Measurements from ENCODE around the gene ESYT1. TPM values are rescaled to one million over a fixed set of nuclear protein-coding genes. Genes with fewer than 3 reads are reported as not detected.

Gene ESYT1
- total RNA-seq, 4 donors from 2014 or later, result 128 to 234 (median 167) TPM

- H3K27me3 ChIP-seq, result no peaks in the 10 kb centered on the region
- no peaks in the 10 kb centered on the region for H3K9me3 ChIP-seq
- no peak for TF ChIP-seq EP300 (IDR thresholded peaks at IDR 0.05)
- no peak for TF ChIP-seq POLR2A (IDR thresholded peaks at IDR 0.05)
- no peak for TF ChIP-seq CTCF (IDR thresholded peaks at IDR 0.05)
- no peak for TF ChIP-seq POLR2AphosphoS5 (IDR thresholded peaks at IDR 0.05)
- H3K36me3 ChIP-seq, result peaks cover 3 to 28% of the 10 kb centered on the region in 2 donors
- H3K4me3 ChIP-seq, result no peak overlapping the region
- H3K4me1 ChIP-seq, result peaks cover 14 to 84% (median 25%) of the 10 kb centered on the region in 3 donors
- peak overlapping the region in 3 of 4 donors; percentile 59 to 97 (median 95) for H3K27ac ChIP-seq
- 60 to 79% methylated on average over 4 of the region's 4 CpGs for WGBS, 2 donors (ENCODE audit: low coverage in 1 of 2)
- ATAC-seq, result no peak
Measured at GRCh38 chr12:56124133-56124532, 3.9 kb upstream of the ESYT1 start.

GRCh38 chr12:56126732-56127239 is 1.3 kb upstream of the ESYT1 start:
- H3K36me3 ChIP-seq, result peaks cover 0 to 28% of the 10 kb centered on the region in 2 donors
- peak overlapping the region in 1 of 2 donors; percentile 93 for H3K4me3 ChIP-seq
- H3K27me3 ChIP-seq, result no peaks in the 10 kb centered on the region
- peak overlapping the region; percentile 87 to 99 (median 93) for H3K27ac ChIP-seq
- TF ChIP-seq POLR2A (IDR thresholded peaks at IDR 0.05) (no peak), EP300 (IDR thresholded peaks at IDR 0.05) (no peak), CTCF (IDR thresholded peaks at IDR 0.05) (no peak), POLR2AphosphoS5 (IDR thresholded peaks at IDR 0.05) (no peak)
- H3K4me1 ChIP-seq, result peaks cover 7 to 75% (median 19%) of the 10 kb centered on the region in 3 donors
- 29 to 39% methylated on average over 3 of the region's 3 CpGs for WGBS, 2 donors (ENCODE audit: low coverage in 1 of 2)
- ATAC-seq, result no peak
- no peaks in the 10 kb centered on the region for H3K9me3 ChIP-seq

DNA sequence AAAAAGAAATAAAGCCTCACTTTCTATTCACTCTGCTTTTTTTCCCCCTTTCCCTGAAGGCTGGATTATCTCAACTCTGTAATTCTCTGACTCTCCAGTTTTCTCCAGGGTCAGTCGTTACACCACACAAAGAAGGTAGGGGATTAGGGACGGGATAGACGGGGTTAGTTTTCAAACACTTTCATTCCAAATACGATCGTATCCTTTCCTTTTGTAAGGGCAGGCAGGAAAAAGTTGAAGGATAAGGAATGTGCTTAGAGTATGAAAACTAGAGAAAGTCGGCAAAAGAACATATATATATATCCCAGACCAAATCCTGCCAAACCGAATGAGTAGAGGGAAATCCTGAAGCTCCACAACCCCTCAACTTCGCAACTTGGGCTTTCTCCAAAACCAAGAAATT is 581 bp upstream of the ESYT1 start:
- peak overlapping the region; percentile 87 to 99 (median 93) for H3K27ac ChIP-seq
- WGBS, 2 donors (ENCODE audit: low coverage in 1 of 2), result 0% methylated on average over 8 of the region's 8 CpGs
- no peaks in the 10 kb centered on the region for H3K27me3 ChIP-seq
- ATAC-seq, result no peak
- peaks cover 0 to 30% of the 10 kb centered on the region in 2 donors for H3K36me3 ChIP-seq
- peak in 1 of 4 experiments; percentile 18 for TF ChIP-seq CTCF (IDR thresholded peaks at IDR 0.05)
- no peak for TF ChIP-seq POLR2AphosphoS5 (IDR thresholded peaks at IDR 0.05)
- TF ChIP-seq EP300 (IDR thresholded peaks at IDR 0.05), result no peak
- no peak for TF ChIP-seq POLR2A (IDR thresholded peaks at IDR 0.05)
- H3K9me3 ChIP-seq, result no peaks in the 10 kb centered on the region
- H3K4me3 ChIP-seq, result peak overlapping the region; percentile 28 to 93
- peaks cover 7 to 68% (median 14%) of the 10 kb centered on the region in 3 donors for H3K4me1 ChIP-seq

GRCh38 chr12:56128670-56129205 is 671 bp downstream of the ESYT1 start:
- peak; percentile 2 for ATAC-seq
- 0% methylated on average over 9 to 16 of the region's 20 CpGs for WGBS, 2 donors (ENCODE audit: low coverage in 1 of 2)

More at GRCh38 chr12:56128670-56129205, 671 bp downstream of the ESYT1 start:
- peak overlapping the region; percentile 71 to 93 for H3K4me3 ChIP-seq
- no peaks in the 10 kb centered on the region for H3K9me3 ChIP-seq
- H3K27ac ChIP-seq, result peak overlapping the region; percentile 90 to 100 (median 97)
- H3K27me3 ChIP-seq, result no peaks in the 10 kb centered on the region
- H3K4me1 ChIP-seq, result peaks cover 7 to 55% (median 14%) of the 10 kb centered on the region in 3 donors
- TF ChIP-seq EP300 (IDR thresholded peaks at IDR 0.05), result no peak
- TF ChIP-seq CTCF (IDR thresholded peaks at IDR 0.05), result no peak
- no peak for TF ChIP-seq POLR2AphosphoS5 (IDR thresholded peaks at IDR 0.05)
- TF ChIP-seq POLR2A (IDR thresholded peaks at IDR 0.05), result no peak
- peaks cover 0 to 38% of the 10 kb centered on the region in 2 donors for H3K36me3 ChIP-seq
